GM13977 (cell line): ENCODE data around the gene ZNF234.
"Not testable (repeated sequence)": the region's sequence is repeated elsewhere in the genome, so short reads cannot be mapped to it uniquely, and the experiment has no call there.

Experiments
- DNase-seq: peaks from one replicate; pipeline ENCODE4 v3.0.0; 2012; ENCODE audit warnings: low spot score
- in situ Hi-C: fragments of 300-500 bp; cut with MboI; formaldehyde crosslinking; loops from one replicate; pipeline ENCODE4 v1.12.0; 2022; ENCODE audit warnings: low sequenced_read_pairs, low pct_unique_long_range_greater_than_20kb, mixed read lengths, inconsistent platforms; ENCODE audit not compliant: unreplicated experiment
- TF ChIP-seq, protein P1 (sequence below): IDR thresholded peaks from 2 replicates; pipeline ENCODE4 v1.5.1; 2012; ENCODE audit warnings: mild to moderate bottlenecking, control low read depth; ENCODE audit not compliant: insufficient read depth; ENCODE audit errors: extremely low read depth, missing control alignments

ZNF234 gene

DNA sequence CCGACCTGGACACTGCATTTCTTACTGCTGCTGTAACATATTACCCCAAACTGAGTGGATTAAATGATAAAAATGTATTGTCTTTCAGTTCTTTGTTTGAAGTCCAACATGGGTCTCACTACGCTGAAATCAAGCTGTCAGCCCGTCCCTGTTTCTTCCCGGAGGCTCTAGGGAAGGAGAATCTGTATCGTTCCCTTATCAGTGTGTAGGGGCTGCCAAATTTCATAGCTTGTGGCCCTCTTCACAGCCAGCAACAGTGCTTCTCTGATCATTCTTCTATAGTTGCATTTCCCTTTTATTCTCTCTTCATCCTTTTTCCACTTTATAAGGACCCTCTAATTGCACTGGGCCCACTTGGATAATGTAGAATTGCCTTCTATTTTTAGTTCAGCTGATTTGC, 10.1 kb downstream of the ZNF234 start:
- no peak for DNase-seq
- TF ChIP-seq, protein P1, sequence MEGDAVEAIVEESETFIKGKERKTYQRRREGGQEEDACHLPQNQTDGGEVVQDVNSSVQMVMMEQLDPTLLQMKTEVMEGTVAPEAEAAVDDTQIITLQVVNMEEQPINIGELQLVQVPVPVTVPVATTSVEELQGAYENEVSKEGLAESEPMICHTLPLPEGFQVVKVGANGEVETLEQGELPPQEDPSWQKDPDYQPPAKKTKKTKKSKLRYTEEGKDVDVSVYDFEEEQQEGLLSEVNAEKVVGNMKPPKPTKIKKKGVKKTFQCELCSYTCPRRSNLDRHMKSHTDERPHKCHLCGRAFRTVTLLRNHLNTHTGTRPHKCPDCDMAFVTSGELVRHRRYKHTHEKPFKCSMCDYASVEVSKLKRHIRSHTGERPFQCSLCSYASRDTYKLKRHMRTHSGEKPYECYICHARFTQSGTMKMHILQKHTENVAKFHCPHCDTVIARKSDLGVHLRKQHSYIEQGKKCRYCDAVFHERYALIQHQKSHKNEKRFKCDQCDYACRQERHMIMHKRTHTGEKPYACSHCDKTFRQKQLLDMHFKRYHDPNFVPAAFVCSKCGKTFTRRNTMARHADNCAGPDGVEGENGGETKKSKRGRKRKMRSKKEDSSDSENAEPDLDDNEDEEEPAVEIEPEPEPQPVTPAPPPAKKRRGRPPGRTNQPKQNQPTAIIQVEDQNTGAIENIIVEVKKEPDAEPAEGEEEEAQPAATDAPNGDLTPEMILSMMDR: no peak
- in situ Hi-C loops: no loop called here

DNA sequence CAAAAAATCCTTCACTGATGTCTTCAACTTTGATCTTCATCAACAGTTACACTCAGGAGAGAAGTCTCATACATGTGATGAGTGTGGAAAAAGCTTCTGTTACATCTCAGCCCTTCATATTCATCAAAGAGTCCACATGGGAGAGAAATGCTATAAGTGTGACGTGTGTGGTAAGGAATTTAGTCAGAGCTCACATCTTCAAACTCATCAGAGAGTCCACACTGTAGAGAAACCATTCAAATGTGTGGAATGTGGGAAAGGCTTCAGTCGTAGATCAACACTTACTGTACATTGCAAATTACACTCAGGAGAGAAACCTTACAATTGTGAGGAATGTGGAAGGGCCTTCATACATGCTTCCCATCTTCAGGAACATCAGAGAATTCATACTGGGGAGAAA, 15.1 kb downstream of the ZNF234 start:
- in situ Hi-C loops: no loop called here
- DNase-seq: no peak
- TF ChIP-seq, protein P1: no peak

DNA sequence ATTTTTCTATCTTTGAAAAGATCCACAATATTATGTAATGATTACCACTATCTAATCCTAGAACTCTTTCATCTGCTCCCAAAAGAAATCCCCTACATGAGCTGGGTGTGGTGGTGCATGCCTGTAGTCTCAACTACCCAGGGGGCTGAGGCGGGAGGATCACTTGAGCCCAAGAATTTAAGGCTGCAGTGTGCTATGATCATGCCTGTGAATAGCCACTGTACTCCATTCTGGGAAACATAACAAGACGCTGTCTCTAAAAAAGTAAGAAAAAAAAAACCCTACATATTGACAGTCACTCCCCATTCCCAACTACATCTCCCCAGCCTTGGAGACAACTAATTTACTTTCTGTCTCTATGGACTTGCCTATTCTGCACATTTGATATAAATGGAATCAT, 22.4 kb downstream of the ZNF234 start:
- TF ChIP-seq, protein P1: no peak
- no peak for DNase-seq
- in situ Hi-C loops: no loop called here

DNA sequence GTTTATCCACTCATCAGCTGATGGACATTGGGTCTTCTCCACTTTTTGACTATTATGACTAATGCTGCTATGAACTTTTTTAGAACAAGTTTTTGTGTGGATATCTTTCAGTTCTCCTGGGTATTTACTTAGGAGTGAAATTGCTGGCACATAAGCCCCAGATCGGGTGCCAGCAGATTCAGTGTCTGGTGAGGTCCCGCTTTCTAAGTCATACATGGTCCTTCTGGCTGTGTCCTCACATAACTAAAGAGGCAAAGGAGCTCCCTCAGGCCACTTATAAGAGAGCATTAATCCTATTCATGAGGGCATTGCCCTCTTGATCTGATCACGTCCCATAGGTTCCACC, 22.9 kb downstream of the ZNF234 start:
- TF ChIP-seq, protein P1: no peak
- no peak for DNase-seq
- in situ Hi-C loops: no loop called here

DNA sequence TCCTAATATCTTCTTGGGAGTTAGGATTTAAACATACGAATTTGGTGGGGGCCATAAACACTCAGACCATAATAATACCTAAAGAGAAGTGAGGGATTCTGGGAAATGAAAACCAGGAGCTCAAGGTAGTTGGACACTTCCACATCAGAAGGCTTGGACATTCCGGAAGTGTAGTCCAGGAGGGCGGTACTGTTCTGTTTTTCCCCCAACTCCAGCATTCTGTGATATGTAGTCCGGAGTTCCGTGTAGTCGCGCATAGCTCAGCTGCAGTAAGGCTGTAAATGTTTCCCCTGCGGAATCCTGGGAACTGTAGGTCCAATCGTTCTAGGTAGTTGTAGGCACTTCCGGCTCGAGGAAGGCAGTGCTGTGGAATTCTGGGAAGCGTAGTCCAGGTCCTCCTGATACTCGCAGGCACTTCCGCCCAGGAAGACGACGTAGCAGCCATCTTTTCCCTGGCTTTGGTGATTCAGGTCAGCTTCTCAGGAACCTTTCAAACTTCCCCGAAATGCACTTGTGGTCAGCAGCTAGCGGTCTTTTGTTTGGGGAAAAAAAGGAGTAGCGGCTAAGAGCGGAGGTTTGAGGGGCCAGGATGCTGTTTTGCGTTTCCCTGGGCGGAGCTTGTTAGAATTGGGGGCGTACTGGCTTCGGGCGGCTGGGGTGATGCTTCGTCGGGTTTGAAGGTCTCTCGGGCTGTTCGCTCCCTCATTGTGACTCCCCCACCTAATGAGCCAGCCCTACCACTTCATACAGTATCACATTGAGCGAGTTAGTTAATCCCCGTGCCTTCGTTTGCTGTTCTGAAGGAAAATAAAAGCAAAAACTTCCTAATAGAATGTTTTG, 23.5 kb downstream of the ZNF234 start, which contains the start of gene ZNF226:
ZNF226 (plus strand) TSS at position 428 of the 840 bp plus-strand sequence. CDS start 4,981 bp downstream, outside the sequence.
- in situ Hi-C loops: no loop called here
- peak; percentile 81 for DNase-seq
- TF ChIP-seq, protein P1: no peak

DNA sequence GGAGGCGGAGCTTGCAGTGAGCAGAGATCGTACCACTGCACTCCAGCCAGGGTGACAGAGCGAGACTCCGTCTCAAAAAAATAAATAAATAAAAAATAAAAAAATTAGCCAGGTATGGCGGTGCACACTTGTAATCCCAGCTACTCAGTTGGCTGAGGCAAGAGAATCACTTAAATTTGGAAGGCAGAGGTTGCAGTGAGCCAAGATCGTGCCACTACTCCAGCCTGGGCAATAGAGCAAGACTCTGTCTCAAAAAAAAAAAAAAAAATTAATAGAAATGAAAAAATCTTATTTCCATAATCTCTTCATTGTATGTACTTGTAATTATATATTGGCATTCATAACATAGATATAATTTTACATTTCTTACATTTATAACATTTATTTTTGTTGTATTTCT, 29.3 kb downstream of the ZNF234 start:
- in situ Hi-C loops, DNase-seq: not testable (repeated sequence)

DNA sequence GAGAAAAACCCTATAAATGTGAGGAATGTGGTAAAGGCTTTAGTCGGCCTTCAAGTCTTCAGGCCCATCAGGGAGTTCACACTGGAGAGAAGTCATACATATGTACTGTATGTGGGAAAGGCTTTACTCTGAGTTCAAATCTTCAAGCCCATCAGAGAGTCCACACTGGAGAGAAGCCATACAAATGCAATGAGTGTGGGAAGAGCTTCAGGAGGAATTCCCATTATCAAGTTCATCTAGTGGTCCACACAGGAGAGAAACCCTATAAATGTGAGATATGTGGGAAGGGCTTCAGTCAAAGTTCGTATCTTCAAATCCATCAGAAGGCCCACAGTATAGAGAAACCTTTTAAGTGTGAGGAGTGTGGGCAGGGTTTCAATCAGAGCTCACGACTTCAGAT, 35.2 kb downstream of the ZNF234 start:
- no peak for DNase-seq
- in situ Hi-C loops: no loop called here
- TF ChIP-seq, protein P1: no peak
